Neuron (in vitro differentiated cells): ENCODE data around the gene ARHGAP18.

ENCODE experiments used
- H2AFZ ChIP-seq: one replicate; pipeline ENCODE4 v1.6.1; 2013; ENCODE audit warnings: low read depth, mild to moderate bottlenecking, inconsistent platforms, low read length, moderate library complexity
- H3K27me3 ChIP-seq: one replicate; pipeline ENCODE4 v1.6.1; 2013; ENCODE audit warnings: low read length; ENCODE audit not compliant: insufficient read depth
- H3K36me3 ChIP-seq: one replicate; pipeline ENCODE4 v1.6.1; 2013; ENCODE audit warnings: low read length; ENCODE audit not compliant: insufficient read depth
- H3K4me1 ChIP-seq: one replicate; pipeline ENCODE4 v1.6.1; 2013; ENCODE audit warnings: low read length; ENCODE audit not compliant: insufficient read depth
- H3K4me3 ChIP-seq: 2 replicates; pipeline ENCODE4 v1.5.1; 2013; ENCODE audit warnings: mild to moderate bottlenecking, low read length, moderate library complexity
- H3K9me3 ChIP-seq: one replicate; pipeline ENCODE4 v1.6.1; 2013; ENCODE audit warnings: low read length

The ARHGAP18 gene

GRCh38 chr6:129544892-129545612 lies 164.9 kb downstream of the ARHGAP18 start:
- no peaks in the 10 kb centered on the region for H3K27me3 ChIP-seq
- no peak overlapping the region for H3K4me3 ChIP-seq
- no peaks in the 10 kb centered on the region for H3K36me3 ChIP-seq
- H2AFZ ChIP-seq, result no peak overlapping the region
- H3K4me1 ChIP-seq, result no peaks in the 10 kb centered on the region
- H3K9me3 ChIP-seq, result no peaks in the 10 kb centered on the region

DNA sequence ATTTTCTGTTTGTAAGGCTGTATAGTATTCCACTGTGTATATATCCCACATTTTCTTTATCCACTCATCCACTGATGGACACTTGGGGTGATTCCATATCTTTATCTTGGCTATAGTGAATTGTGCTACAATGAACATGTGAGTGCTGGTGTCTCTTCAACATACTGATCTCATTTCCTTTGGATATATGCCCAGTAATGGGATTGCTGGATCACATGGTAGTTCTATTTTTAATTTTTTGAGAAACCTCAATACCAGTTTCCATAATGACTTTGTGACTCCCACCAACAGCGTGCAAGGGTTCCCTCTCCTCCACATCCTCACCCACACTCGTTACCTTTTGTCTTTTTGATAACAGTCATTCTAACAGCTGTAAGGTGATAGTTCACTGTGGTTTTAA lies 166.0 kb downstream of the ARHGAP18 start:
- Histone ChIP-seq H3K9me3 (no peaks in the 10 kb centered on the region), H2AFZ (no peak overlapping the region), H3K4me1 (no peaks in the 10 kb centered on the region)

GRCh38 chr6:129542705-129543104 lies 167.3 kb downstream of the ARHGAP18 start:
- no peak overlapping the region for H2AFZ ChIP-seq
- H3K4me1 ChIP-seq, result no peaks in the 10 kb centered on the region
- H3K36me3 ChIP-seq, result no peaks in the 10 kb centered on the region
- no peaks in the 10 kb centered on the region for H3K27me3 ChIP-seq
- no peak overlapping the region for H3K4me3 ChIP-seq
- no peaks in the 10 kb centered on the region for H3K9me3 ChIP-seq

More for the DNA sequence above, 166.0 kb downstream of the ARHGAP18 start:
- H3K4me3 ChIP-seq, result no peak overlapping the region
- H3K27me3 ChIP-seq, result no peaks in the 10 kb centered on the region
- H3K36me3 ChIP-seq, result no peaks in the 10 kb centered on the region

GRCh38 chr6:129539032-129539431 lies 170.9 kb downstream of the ARHGAP18 start:
- Histone ChIP-seq H3K27me3 (no peaks in the 10 kb centered on the region), H3K4me3 (no peak overlapping the region), H3K4me1 (no peaks in the 10 kb centered on the region), H3K9me3 (no peaks in the 10 kb centered on the region), H2AFZ (no peak overlapping the region), H3K36me3 (no peaks in the 10 kb centered on the region)

DNA sequence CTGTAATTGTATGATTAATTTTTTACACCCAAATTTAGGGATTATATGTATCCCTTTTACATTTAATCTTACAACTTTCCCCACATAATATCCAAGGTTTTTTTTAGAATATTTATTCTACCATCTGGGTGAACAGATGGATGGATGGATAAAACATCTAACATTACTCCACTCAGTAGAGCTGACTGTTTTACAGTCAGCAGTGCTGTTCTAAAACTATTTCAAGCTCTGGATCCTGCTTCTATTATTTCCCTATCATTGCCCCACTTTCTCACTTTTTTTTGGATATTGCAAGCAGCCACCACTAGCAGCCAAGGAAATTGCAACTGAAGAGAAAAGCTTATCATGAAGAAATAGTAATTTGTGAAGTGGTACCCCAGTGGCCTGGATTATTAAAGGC lies 173.7 kb downstream of the ARHGAP18 start:
- Histone ChIP-seq H3K36me3 (no peaks in the 10 kb centered on the region), H3K9me3 (no peaks in the 10 kb centered on the region), H3K27me3 (no peaks in the 10 kb centered on the region), H3K4me1 (no peaks in the 10 kb centered on the region), H2AFZ (no peak overlapping the region), H3K4me3 (no peak overlapping the region)

- Histone ChIP-seq H3K36me3 (no peaks in the 10 kb centered on the region), H3K4me1 (no peaks in the 10 kb centered on the region), H3K9me3 (no peaks in the 10 kb centered on the region), H3K4me3 (no peak overlapping the region), H3K27me3 (no peaks in the 10 kb centered on the region), H2AFZ (no peak overlapping the region)
Observed at GRCh38 chr6:129534926-129535325, 175.1 kb downstream of the ARHGAP18 start.
